HepG2 (cell line): ENCODE measurements around the gene MLLT10. TPM values are rescaled to one million over a fixed set of nuclear protein-coding genes. Genes with fewer than 3 reads are reported as not detected.

ENCODE experiments used
- GTF3A ChIP-seq: sonication (generic); formaldehyde crosslinking; conservative IDR thresholded peaks from 2 replicates; pipeline ENCODE4 v1.4.0; 2020; ENCODE audit warnings: mild to moderate bottlenecking, missing genetic modification reagents
- HIVEP1 ChIP-seq: sonication (generic); formaldehyde crosslinking; IDR thresholded peaks from 2 replicates; pipeline ENCODE4 v1.4.0; 2020; ENCODE audit warnings: mild to moderate bottlenecking, missing genetic modification reagents
- KDM2A ChIP-seq: sonication (generic); formaldehyde crosslinking; IDR thresholded peaks from 2 replicates; pipeline ENCODE4 v1.4.0; 2020; ENCODE audit warnings: low read depth, missing genetic modification reagents, borderline replicate concordance
- MIER2 ChIP-seq: IDR thresholded peaks from 2 replicates; pipeline ENCODE4 v1.6.1; 2016; ENCODE audit warnings: missing biosample characterization, missing genetic modification reagents
- MLLT10 ChIP-seq: sonication (generic); formaldehyde crosslinking; IDR thresholded peaks from 2 replicates; pipeline ENCODE4 v1.4.0; 2020; ENCODE audit warnings: missing genetic modification reagents
- SETDB1 ChIP-seq: sonication (generic); formaldehyde crosslinking; IDR thresholded peaks from 2 replicates; pipeline ENCODE4 v1.5.1; 2020; ENCODE audit warnings: missing genetic modification reagents, mild to moderate bottlenecking, borderline replicate concordance
- SMC3 ChIP-seq: IDR thresholded peaks from 2 replicates; pipeline ENCODE4 v1.6.1; 2011; ENCODE audit warnings: low read length, improper control_type of control experiment
- SNAI1 ChIP-seq: sonication (generic); formaldehyde crosslinking; IDR thresholded peaks from 2 replicates; pipeline ENCODE4 v1.5.0; 2020; ENCODE audit warnings: mild to moderate bottlenecking, missing genetic modification reagents, borderline replicate concordance
- SP140L ChIP-seq: sonication (generic); formaldehyde crosslinking; IDR thresholded peaks from 2 replicates; pipeline ENCODE4 v1.4.0; 2020; ENCODE audit warnings: missing genetic modification reagents, borderline replicate concordance
- TAF1 ChIP-seq: sonication (generic); formaldehyde crosslinking; IDR thresholded peaks from 2 replicates; pipeline ENCODE4 v1.4.0; 2020; ENCODE audit warnings: missing genetic modification reagents
- TCF7L2 ChIP-seq: IDR thresholded peaks from 2 replicates; pipeline ENCODE4 v1.6.1; 2011; ENCODE audit warnings: mild to moderate bottlenecking, low read depth, low read length, moderate library complexity
- ZBTB3 ChIP-seq: sonication (generic); formaldehyde crosslinking; IDR thresholded peaks from 2 replicates; pipeline ENCODE4 v1.4.0; 2020; ENCODE audit warnings: low read depth, mild to moderate bottlenecking, moderate library complexity, missing genetic modification reagents, borderline replicate concordance
- ZBTB38 ChIP-seq: sonication (generic); formaldehyde crosslinking; IDR thresholded peaks from 2 replicates; pipeline ENCODE4 v1.5.1; 2020; ENCODE audit warnings: mild to moderate bottlenecking, missing genetic modification reagents
- ZFP37 ChIP-seq: sonication (generic); formaldehyde crosslinking; IDR thresholded peaks from 2 replicates; pipeline ENCODE4 v1.4.0; 2020; ENCODE audit warnings: missing genetic modification reagents, borderline replicate concordance
- ZNF766 ChIP-seq: sonication (generic); formaldehyde crosslinking; IDR thresholded peaks from 2 replicates; pipeline ENCODE4 v1.5.0; 2020; ENCODE audit warnings: missing genetic modification reagents, borderline replicate concordance
- ZNF792 ChIP-seq: IDR thresholded peaks from 2 replicates; pipeline ENCODE4 v1.6.1; 2016
- polyA plus RNA-seq, 8 experiments: library from polyadenylated mRNA; depleted of rRNA in 3 of 8; stranded (reverse) in 7 of 8; unstranded in 1 of 8; fragments of >200 nt; fragmentation: Illumina TruSeq in 4 of 8; extraction: Trizol in 4 of 8; gene quantifications; 2 replicates each; pipeline versions ENCODE4 v1.2.1 to v1.2.3, GENCODE V29; 2011 to 2016; ENCODE audit warnings: low read depth in 4 of 8, missing spikeins in 1 of 8, mixed read lengths in 1 of 8; ENCODE audit not compliant: insufficient read depth in 1 of 8
- total RNA-seq, 5 experiments: library from RNA; depleted of rRNA; stranded (reverse); fragments of >200 nt; fragmentation: Illumina TruSeq; extraction: Trizol; gene quantifications; 2 replicates each; pipeline ENCODE4 v1.2.3, GENCODE V29; 2016; ENCODE audit warnings: low read depth in 1 of 5
- TF ChIP-seq, protein P1 (sequence below): sonication (generic); formaldehyde crosslinking; IDR thresholded peaks from 2 replicates; pipeline ENCODE4 v1.4.0; 2020; ENCODE audit warnings: missing genetic modification reagents
- TF ChIP-seq, protein P2 (sequence below): sonication (generic); formaldehyde crosslinking; IDR thresholded peaks from 2 replicates; pipeline ENCODE4 v1.4.0; 2020; ENCODE audit warnings: mild to moderate bottlenecking, missing genetic modification reagents
- TF ChIP-seq, protein P3 (sequence below): IDR thresholded peaks from 2 replicates; pipeline ENCODE4 v1.6.1; 2012; ENCODE audit warnings: inconsistent platforms
- TF ChIP-seq, protein P4 (sequence below): sonication (generic); formaldehyde crosslinking; IDR thresholded peaks from 2 replicates; pipeline ENCODE4 v1.4.0; 2020; ENCODE audit warnings: mild to moderate bottlenecking, low read depth, missing genetic modification reagents
- TF ChIP-seq, protein P5 (sequence below): fragments of 450-650 bp; IDR thresholded peaks from 2 replicates; pipeline ENCODE4 v1.6.1; 2017; ENCODE audit warnings: mild to moderate bottlenecking

MLLT10 gene
- total and polyA plus RNA-seq, 2 of the 13 experiments (the other 11 are each of a cell fraction or from before 2014, with no cell fraction given) = 51.3 to 84.1 TPM

DNA sequence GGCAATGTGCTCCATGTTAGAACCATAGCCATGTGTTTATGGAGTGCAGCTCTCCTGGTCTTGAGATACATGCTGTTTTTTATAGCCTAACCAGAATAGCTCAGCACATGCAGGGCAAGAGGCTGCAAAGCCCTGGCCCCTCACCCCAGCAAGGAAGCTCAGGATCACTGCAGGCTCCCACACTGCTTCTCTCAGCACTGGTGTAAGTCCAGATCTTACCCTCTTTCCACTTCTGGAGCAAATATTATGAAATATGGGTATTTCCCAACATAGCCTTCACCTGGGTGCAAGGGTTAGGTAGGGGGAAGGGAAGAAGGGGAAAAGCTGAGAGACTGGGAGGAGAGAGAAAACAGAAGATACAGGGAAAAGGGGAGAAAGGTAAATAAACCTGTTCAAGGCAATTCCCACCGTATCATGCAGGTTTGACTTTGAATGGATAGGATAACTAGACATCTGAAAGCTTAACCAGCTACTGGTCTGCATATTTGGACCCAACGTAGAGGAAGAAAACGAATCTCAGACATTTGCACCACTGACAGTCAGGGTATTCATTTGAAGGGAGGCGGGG is 28.2 kb upstream of the MLLT10 start (continued):
- TF ChIP-seq, protein P1, sequence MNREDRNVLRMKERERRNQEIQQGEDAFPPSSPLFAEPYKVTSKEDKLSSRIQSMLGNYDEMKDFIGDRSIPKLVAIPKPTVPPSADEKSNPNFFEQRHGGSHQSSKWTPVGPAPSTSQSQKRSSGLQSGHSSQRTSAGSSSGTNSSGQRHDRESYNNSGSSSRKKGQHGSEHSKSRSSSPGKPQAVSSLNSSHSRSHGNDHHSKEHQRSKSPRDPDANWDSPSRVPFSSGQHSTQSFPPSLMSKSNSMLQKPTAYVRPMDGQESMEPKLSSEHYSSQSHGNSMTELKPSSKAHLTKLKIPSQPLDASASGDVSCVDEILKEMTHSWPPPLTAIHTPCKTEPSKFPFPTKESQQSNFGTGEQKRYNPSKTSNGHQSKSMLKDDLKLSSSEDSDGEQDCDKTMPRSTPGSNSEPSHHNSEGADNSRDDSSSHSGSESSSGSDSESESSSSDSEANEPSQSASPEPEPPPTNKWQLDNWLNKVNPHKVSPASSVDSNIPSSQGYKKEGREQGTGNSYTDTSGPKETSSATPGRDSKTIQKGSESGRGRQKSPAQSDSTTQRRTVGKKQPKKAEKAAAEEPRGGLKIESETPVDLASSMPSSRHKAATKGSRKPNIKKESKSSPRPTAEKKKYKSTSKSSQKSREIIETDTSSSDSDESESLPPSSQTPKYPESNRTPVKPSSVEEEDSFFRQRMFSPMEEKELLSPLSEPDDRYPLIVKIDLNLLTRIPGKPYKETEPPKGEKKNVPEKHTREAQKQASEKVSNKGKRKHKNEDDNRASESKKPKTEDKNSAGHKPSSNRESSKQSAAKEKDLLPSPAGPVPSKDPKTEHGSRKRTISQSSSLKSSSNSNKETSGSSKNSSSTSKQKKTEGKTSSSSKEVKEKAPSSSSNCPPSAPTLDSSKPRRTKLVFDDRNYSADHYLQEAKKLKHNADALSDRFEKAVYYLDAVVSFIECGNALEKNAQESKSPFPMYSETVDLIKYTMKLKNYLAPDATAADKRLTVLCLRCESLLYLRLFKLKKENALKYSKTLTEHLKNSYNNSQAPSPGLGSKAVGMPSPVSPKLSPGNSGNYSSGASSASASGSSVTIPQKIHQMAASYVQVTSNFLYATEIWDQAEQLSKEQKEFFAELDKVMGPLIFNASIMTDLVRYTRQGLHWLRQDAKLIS (CRISPR knock-in tag) = peak; percentile 41; the same call in 1 of the 2 replicates
- TF ChIP-seq HIVEP1 (CRISPR knock-in tag) (peak; percentile 96), KDM2A (CRISPR knock-in tag) (peak; percentile 28; the same call in 1 of the 2 replicates), MLLT10 (CRISPR knock-in tag) (no peak), MIER2 (CRISPR knock-in tag) (peak; percentile 90), ZBTB38 (0 out of 2 replicates have a peak, but pooled peaks have one; percentile 42), ZNF792 (CRISPR knock-in tag) (peak; percentile 90; the same call in 1 of the 2 replicates), TAF1 (peak; percentile 46; the same call in 1 of the 2 replicates), SP140L (CRISPR knock-in tag) (peak; percentile 98), ZNF766 (CRISPR knock-in tag) (0 out of 2 replicates have a peak, but pooled peaks have one; percentile 64), ZFP37 (CRISPR knock-in tag) (no peak), SNAI1 (CRISPR knock-in tag) (no peak), TCF7L2 (no peak), SETDB1 (CRISPR knock-in tag) (no peak), GTF3A (CRISPR knock-in tag) (no peak), ZBTB3 (CRISPR knock-in tag) (peak; percentile 53; the same call in 1 of the 2 replicates), SMC3 (peak; percentile 53; the same call in 1 of the 2 replicates)
- TF ChIP-seq, protein P2, sequence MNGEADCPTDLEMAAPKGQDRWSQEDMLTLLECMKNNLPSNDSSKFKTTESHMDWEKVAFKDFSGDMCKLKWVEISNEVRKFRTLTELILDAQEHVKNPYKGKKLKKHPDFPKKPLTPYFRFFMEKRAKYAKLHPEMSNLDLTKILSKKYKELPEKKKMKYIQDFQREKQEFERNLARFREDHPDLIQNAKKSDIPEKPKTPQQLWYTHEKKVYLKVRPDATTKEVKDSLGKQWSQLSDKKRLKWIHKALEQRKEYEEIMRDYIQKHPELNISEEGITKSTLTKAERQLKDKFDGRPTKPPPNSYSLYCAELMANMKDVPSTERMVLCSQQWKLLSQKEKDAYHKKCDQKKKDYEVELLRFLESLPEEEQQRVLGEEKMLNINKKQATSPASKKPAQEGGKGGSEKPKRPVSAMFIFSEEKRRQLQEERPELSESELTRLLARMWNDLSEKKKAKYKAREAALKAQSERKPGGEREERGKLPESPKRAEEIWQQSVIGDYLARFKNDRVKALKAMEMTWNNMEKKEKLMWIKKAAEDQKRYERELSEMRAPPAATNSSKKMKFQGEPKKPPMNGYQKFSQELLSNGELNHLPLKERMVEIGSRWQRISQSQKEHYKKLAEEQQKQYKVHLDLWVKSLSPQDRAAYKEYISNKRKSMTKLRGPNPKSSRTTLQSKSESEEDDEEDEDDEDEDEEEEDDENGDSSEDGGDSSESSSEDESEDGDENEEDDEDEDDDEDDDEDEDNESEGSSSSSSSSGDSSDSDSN (CRISPR knock-in tag) = peak; percentile 82
- TF ChIP-seq, protein P3, sequence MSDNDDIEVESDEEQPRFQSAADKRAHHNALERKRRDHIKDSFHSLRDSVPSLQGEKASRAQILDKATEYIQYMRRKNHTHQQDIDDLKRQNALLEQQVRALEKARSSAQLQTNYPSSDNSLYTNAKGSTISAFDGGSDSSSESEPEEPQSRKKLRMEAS = peak; percentile 78
- TF ChIP-seq, protein P4, sequence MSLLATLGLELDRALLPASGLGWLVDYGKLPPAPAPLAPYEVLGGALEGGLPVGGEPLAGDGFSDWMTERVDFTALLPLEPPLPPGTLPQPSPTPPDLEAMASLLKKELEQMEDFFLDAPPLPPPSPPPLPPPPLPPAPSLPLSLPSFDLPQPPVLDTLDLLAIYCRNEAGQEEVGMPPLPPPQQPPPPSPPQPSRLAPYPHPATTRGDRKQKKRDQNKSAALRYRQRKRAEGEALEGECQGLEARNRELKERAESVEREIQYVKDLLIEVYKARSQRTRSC (CRISPR knock-in tag) = no peak
- TF ChIP-seq, protein P5, sequence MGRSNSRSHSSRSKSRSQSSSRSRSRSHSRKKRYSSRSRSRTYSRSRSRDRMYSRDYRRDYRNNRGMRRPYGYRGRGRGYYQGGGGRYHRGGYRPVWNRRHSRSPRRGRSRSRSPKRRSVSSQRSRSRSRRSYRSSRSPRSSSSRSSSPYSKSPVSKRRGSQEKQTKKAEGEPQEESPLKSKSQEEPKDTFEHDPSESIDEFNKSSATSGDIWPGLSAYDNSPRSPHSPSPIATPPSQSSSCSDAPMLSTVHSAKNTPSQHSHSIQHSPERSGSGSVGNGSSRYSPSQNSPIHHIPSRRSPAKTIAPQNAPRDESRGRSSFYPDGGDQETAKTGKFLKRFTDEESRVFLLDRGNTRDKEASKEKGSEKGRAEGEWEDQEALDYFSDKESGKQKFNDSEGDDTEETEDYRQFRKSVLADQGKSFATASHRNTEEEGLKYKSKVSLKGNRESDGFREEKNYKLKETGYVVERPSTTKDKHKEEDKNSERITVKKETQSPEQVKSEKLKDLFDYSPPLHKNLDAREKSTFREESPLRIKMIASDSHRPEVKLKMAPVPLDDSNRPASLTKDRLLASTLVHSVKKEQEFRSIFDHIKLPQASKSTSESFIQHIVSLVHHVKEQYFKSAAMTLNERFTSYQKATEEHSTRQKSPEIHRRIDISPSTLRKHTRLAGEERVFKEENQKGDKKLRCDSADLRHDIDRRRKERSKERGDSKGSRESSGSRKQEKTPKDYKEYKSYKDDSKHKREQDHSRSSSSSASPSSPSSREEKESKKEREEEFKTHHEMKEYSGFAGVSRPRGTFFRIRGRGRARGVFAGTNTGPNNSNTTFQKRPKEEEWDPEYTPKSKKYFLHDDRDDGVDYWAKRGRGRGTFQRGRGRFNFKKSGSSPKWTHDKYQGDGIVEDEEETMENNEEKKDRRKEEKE = no peak
